GM19395 (cell line): Measurements from ENCODE around the gene MAD1L1.

ENCODE experiments used
- ATAC-seq: cut with Tn5 transposase; IDR thresholded peaks from one replicate; pipeline ENCODE4 v1.9.1; 2021; ENCODE audit warnings: mild to moderate bottlenecking, moderate library complexity; ENCODE audit not compliant: unreplicated experiment

Gene MAD1L1

GRCh38 chr7:1993776-1994740 lies 238.7 kb downstream of the MAD1L1 start:
- ATAC-seq, result no peak

GRCh38 chr7:1993031-1993695 lies 239.6 kb downstream of the MAD1L1 start:
- no peak for ATAC-seq

- no peak for ATAC-seq
Observed at GRCh38 chr7:1992554-1992953, 240.2 kb downstream of the MAD1L1 start.

- ATAC-seq, result no peak
Observed at GRCh38 chr7:1990001-1990670, 242.6 kb downstream of the MAD1L1 start.

GRCh38 chr7:1989049-1989860 lies 243.5 kb downstream of the MAD1L1 start:
- ATAC-seq, result no peak

GRCh38 chr7:1988533-1988930 lies 244.2 kb downstream of the MAD1L1 start:
- no peak for ATAC-seq

- ATAC-seq, result no peak
Observed at GRCh38 chr7:1987591-1988532, 244.9 kb downstream of the MAD1L1 start.

- no peak for ATAC-seq
Observed at GRCh38 chr7:1987084-1987535, 245.6 kb downstream of the MAD1L1 start.

GRCh38 chr7:1986366-1987083 lies 246.2 kb downstream of the MAD1L1 start:
- ATAC-seq, result no peak

- no peak for ATAC-seq
Observed at GRCh38 chr7:1985936-1986335, 246.8 kb downstream of the MAD1L1 start.

- ATAC-seq, result no peak
Observed at GRCh38 chr7:1985042-1985441, 247.7 kb downstream of the MAD1L1 start.

- no peak for ATAC-seq
Observed at GRCh38 chr7:1981878-1982230, 250.9 kb downstream of the MAD1L1 start.

- no peak for ATAC-seq
Observed at GRCh38 chr7:1981201-1981877, 251.4 kb downstream of the MAD1L1 start.

- ATAC-seq, result no peak
Observed at GRCh38 chr7:1979591-1980560, 252.9 kb downstream of the MAD1L1 start.

GRCh38 chr7:1978656-1979590 lies 253.8 kb downstream of the MAD1L1 start:
- ATAC-seq, result no peak

GRCh38 chr7:1977876-1978441 lies 254.8 kb downstream of the MAD1L1 start:
- ATAC-seq, result no peak
